CD14-positive monocyte (primary cell): ENCODE measurements around the gene KRT75. TPM values are rescaled to one million over a fixed set of nuclear protein-coding genes. Genes with fewer than 3 reads are reported as not detected.

Experiments
- DNase-seq, 3 donors: peaks; one replicate each; pipeline ENCODE4 v3.0.0-alpha.2; 2011 to 2022
- H2AFZ ChIP-seq: 2 replicates; pipeline ENCODE4 v1.6.0; 2012; ENCODE audit warnings: mild to moderate bottlenecking, low read depth, low read length, inconsistent platforms; ENCODE audit not compliant: insufficient read depth, poor library complexity, severe bottlenecking
- H3K27ac ChIP-seq, 2 donors: 1 replicate in 1 of 2; 2 replicates in 1 of 2; pipeline ENCODE4 v1.5.1; 2012 to 2013; ENCODE audit warnings: low read length in 2 of 2, control low read depth in 1 of 2, inconsistent platforms in 1 of 2, low read depth in 1 of 2, mild to moderate bottlenecking in 1 of 2
- H3K27me3 ChIP-seq, 2 donors: one replicate each; pipeline versions ENCODE4 v1.6.0 to v1.6.1; 2011 to 2013; ENCODE audit warnings: low read length in 2 of 2; ENCODE audit not compliant: control insufficient read depth in 2 of 2, insufficient read depth in 2 of 2
- H3K36me3 ChIP-seq, 2 donors: replicated peaks in 1 of 2; 1 replicate in 1 of 2; 2 replicates in 1 of 2; pipeline versions ENCODE4 v1.5.1 to v1.6.1; 2012 to 2013; ENCODE audit warnings: low read length in 2 of 2, control low read depth in 1 of 2, inconsistent platforms in 1 of 2, mild to moderate bottlenecking in 1 of 2; ENCODE audit not compliant: insufficient read depth in 2 of 2, control insufficient read depth in 1 of 2
- H3K4me1 ChIP-seq, 2 donors: 1 replicate in 1 of 2; 2 replicates in 1 of 2; pipeline versions ENCODE4 v1.5.1 to v1.6.1; 2012 to 2013; ENCODE audit warnings: low read length in 2 of 2, control low read depth in 1 of 2, inconsistent platforms in 1 of 2, mild to moderate bottlenecking in 1 of 2, moderate library complexity in 1 of 2; ENCODE audit not compliant: insufficient read depth in 2 of 2, control insufficient read depth in 1 of 2
- H3K4me2 ChIP-seq: replicated peaks from 2 replicates; pipeline ENCODE3; 2012; ENCODE audit warnings: low read length, moderate library complexity, mild to moderate bottlenecking; ENCODE audit not compliant: poor library complexity, severe bottlenecking; ENCODE audit errors: extremely low read depth
- H3K4me3 ChIP-seq, 3 experiments: fragments of 200-600 bp in 1 of 3; sonication (generic) in 1 of 3; replicated peaks in 1 of 3; 1 replicate in 2 of 3; 2 replicates in 1 of 3; pipeline ENCODE4 v1.5.1; 2011 to 2013; ENCODE audit warnings: low read length in 3 of 3, mild to moderate bottlenecking in 3 of 3, control low read depth in 2 of 3, low read depth in 2 of 3, inconsistent platforms in 1 of 3, moderate library complexity in 1 of 3
- H3K79me2 ChIP-seq: 2 replicates; pipeline ENCODE4 v1.6.0; 2012; ENCODE audit warnings: mild to moderate bottlenecking, control low read depth, inconsistent platforms, low read length, moderate library complexity; ENCODE audit not compliant: insufficient read depth
- H3K9ac ChIP-seq: 2 replicates; pipeline ENCODE4 v1.6.0; 2017; ENCODE audit warnings: low read length, mild to moderate bottlenecking; ENCODE audit not compliant: insufficient read depth, poor library complexity, severe bottlenecking
- H3K9me3 ChIP-seq, 2 donors: replicated peaks in 1 of 2; 1 replicate in 1 of 2; 2 replicates in 1 of 2; pipeline versions ENCODE4 v1.5.1 to v1.6.1; 2012 to 2013; ENCODE audit warnings: low read length in 2 of 2, control low read depth in 1 of 2; ENCODE audit not compliant: control insufficient read depth in 1 of 2, insufficient read depth in 1 of 2
- H4K20me1 ChIP-seq: 2 replicates; pipeline ENCODE4 v1.6.0; 2012; ENCODE audit warnings: mild to moderate bottlenecking, low read length, control low read depth, moderate library complexity; ENCODE audit not compliant: insufficient read depth
- H3K27ac Mint-ChIP-seq, 7 donors: one replicate each; pipeline ENCODE4 v1.8.0; 2020; ENCODE audit warnings: mild to moderate bottlenecking in 7 of 7, mixed read lengths in 7 of 7, moderate library complexity in 6 of 7, inconsistent platforms in 2 of 7
- H3K27me3 Mint-ChIP-seq, 3 donors: one replicate each; pipeline ENCODE4 v1.8.0; 2021 to 2022; ENCODE audit warnings: low read depth in 3 of 3, mild to moderate bottlenecking in 3 of 3, mixed read lengths in 3 of 3, moderate library complexity in 3 of 3, inconsistent platforms in 1 of 3
- H3K36me3 Mint-ChIP-seq, 2 donors: one replicate each; pipeline ENCODE4 v1.8.0; 2020; ENCODE audit warnings: mixed read lengths in 2 of 2, inconsistent platforms in 1 of 2, mild to moderate bottlenecking in 1 of 2
- H3K4me1 Mint-ChIP-seq: one replicate; pipeline ENCODE4 v1.8.0; 2020; ENCODE audit warnings: mild to moderate bottlenecking, mixed read lengths
- H3K4me3 Mint-ChIP-seq, 2 donors: one replicate each; pipeline ENCODE4 v1.8.0; 2020; ENCODE audit warnings: mild to moderate bottlenecking in 2 of 2, mixed read lengths in 2 of 2, moderate library complexity in 1 of 2
- H3K9me3 Mint-ChIP-seq, 7 donors: one replicate each; pipeline ENCODE4 v1.8.0; 2020 to 2022; ENCODE audit warnings: mixed read lengths in 7 of 7, mild to moderate bottlenecking in 6 of 7, moderate library complexity in 6 of 7, inconsistent platforms in 2 of 7
- CTCF ChIP-seq: fragments of 200-600 bp; IDR thresholded peaks from one replicate; pipeline ENCODE4 v1.8.0; 2022; ENCODE audit warnings: antibody characterized with exemption, mild to moderate bottlenecking
- WGBS: methylation state at CpG from one replicate; pipeline ENCODE4 v1.1.5; 2013; ENCODE audit warnings: missing lambda C conversion rate; ENCODE audit not compliant: insufficient coverage; 5-methylcytosine and 5-hydroxymethylcytosine counted together
- intact Hi-C, 2 donors: fragments of 100-400 bp; cut with micrococcal nuclease; formaldehyde crosslinking; loops; one replicate each; pipeline versions ENCODE4 v1.15.0 to v1.15.1; 2023
- polyA plus RNA-seq, 3 donors: library from polyadenylated mRNA; depleted of rRNA in 1 of 3; unstranded in 2 of 3; stranded (reverse) in 1 of 3; fragments of 300-500 nt in 2 of 3; fragments of >200 nt in 1 of 3; fragmentation: Illumina TruSeq in 2 of 3; gene quantifications; 1 replicate in 2 of 3; 2 replicates in 1 of 3; pipeline ENCODE4 v1.2.3, GENCODE V29; 2012 to 2021

Gene KRT75
- polyA plus RNA-seq, 3 donors, result not detected

DNA sequence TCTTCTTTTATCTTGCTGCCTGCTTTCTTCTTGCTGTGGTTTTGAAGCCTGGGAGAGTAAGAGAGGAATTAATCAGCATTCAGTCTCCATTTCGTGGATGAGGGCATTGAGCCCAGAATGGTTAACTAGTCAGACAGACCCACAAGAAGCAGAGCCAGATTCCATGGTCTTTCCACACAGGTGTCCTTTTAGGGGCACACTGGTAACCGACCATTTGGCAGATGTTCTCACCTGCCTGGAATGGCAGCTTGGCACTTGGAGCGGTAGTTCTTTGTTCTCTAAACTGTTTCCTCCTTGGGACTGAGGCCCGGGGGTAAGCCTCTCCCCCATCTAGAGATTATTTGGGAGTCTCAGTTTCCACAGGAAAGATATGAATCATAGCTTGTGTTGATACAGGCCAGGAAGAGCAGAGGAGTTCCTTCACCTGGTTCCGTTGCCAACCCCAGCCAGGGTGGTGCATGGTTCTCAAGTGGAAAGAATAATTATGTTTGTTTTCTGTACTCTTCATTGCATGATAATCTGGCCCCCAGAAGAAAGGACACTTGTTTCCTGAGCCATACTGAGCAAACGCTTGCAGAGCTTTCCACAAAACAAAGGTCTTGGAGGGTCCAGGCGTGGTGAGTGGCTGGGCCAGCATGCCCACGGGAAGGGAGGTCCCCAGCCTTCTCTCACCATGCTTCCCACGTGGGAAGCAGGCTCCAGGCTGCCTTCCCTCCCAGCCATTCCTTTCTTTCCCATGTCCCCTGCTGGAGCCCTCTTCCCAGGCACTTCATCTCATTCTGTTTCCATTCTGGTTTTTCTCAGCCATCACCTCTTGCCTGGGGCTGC, 2.0 kb upstream of the KRT75 start:
- 73% methylated on average over 6 of the region's 9 CpGs for WGBS
- DNase-seq, result no peak
- H3K36me3 Mint-ChIP-seq, result no peaks in the 10 kb centered on the region
- H3K9ac ChIP-seq, result no peak overlapping the region
- H3K9me3 Mint-ChIP-seq, result peaks cover 0 to 2% (median 0%) of the 10 kb centered on the region in 7 donors
- H4K20me1 ChIP-seq, result no peaks in the 10 kb centered on the region
- no peaks in the 10 kb centered on the region for H3K4me1 Mint-ChIP-seq
- no peaks in the 10 kb centered on the region for H3K9me3 ChIP-seq
- peaks cover 5 to 20% (median 9%) of the 10 kb centered on the region in 3 donors for H3K27me3 Mint-ChIP-seq
- H3K4me3 ChIP-seq, result no peak overlapping the region
- no peak overlapping the region for H3K4me2 ChIP-seq
- no peaks in the 10 kb centered on the region for H3K36me3 ChIP-seq
- H3K4me1 ChIP-seq, result no peaks in the 10 kb centered on the region
- intact Hi-C loops, result no loop called here
- H3K27me3 ChIP-seq, result no peaks in the 10 kb centered on the region
- no peak for TF ChIP-seq CTCF
- H3K79me2 ChIP-seq, result no peaks in the 10 kb centered on the region
- no peak overlapping the region for H3K27ac Mint-ChIP-seq
- no peak overlapping the region for H3K27ac ChIP-seq
- no peak overlapping the region for H2AFZ ChIP-seq
- H3K4me3 Mint-ChIP-seq, result no peak overlapping the region

DNA sequence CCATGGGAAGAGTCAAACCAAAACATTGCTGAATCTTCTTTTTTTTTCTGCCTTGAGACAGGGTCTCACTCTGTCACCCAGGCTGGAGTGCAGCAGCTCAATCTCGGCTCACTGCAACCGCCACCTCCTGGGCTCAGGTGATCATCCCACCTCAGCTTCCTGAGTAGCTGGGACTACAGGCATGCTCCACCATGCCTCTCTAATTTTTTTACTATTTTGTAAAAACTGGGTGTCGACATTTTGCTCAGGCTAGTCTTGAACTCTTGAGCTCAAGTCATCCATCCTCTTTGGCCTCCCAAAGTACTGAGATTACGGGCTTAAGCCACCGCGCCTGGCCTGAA, 1.5 kb upstream of the KRT75 start:
- H3K9me3 ChIP-seq, result no peaks in the 10 kb centered on the region
- no peaks in the 10 kb centered on the region for H3K79me2 ChIP-seq
- H4K20me1 ChIP-seq, result no peaks in the 10 kb centered on the region
- H3K27ac ChIP-seq, result no peak overlapping the region
- Mint-ChIP-seq H3K9me3 (no peaks in the 10 kb centered on the region), H3K27ac (no peak overlapping the region), H3K27me3 (peaks cover 6 to 21% (median 8%) of the 10 kb centered on the region in 3 donors), H3K4me3 (no peak overlapping the region), H3K36me3 (no peaks in the 10 kb centered on the region), H3K4me1 (no peaks in the 10 kb centered on the region)
- H3K36me3 ChIP-seq, result no peaks in the 10 kb centered on the region
- TF ChIP-seq CTCF, result no peak
- DNase-seq, result no peak
- H3K4me2 ChIP-seq, result no peak overlapping the region
- no peak overlapping the region for H3K9ac ChIP-seq
- no peak overlapping the region for H3K4me3 ChIP-seq
- 91% methylated on average over 2 of the region's 6 CpGs for WGBS
- H3K4me1 ChIP-seq, result no peaks in the 10 kb centered on the region
- no peak overlapping the region for H2AFZ ChIP-seq
- intact Hi-C loops, result no loop called here
- no peaks in the 10 kb centered on the region for H3K27me3 ChIP-seq
